GM19351 (cell line): ENCODE data around the gene ANXA7.
"Not testable (repeated sequence)": the region's sequence is repeated elsewhere in the genome, so short reads cannot be mapped to it uniquely, and the experiment has no call there.

ENCODE experiments used
- ATAC-seq: cut with Tn5 transposase; IDR thresholded peaks from one replicate; pipeline ENCODE4 v1.9.1; 2021; ENCODE audit warnings: mild to moderate bottlenecking, moderate library complexity; ENCODE audit not compliant: unreplicated experiment

The ANXA7 gene

GRCh38 chr10:73408061-73408460 lies 5.8 kb downstream of the ANXA7 start:
- ATAC-seq: no peak

DNA sequence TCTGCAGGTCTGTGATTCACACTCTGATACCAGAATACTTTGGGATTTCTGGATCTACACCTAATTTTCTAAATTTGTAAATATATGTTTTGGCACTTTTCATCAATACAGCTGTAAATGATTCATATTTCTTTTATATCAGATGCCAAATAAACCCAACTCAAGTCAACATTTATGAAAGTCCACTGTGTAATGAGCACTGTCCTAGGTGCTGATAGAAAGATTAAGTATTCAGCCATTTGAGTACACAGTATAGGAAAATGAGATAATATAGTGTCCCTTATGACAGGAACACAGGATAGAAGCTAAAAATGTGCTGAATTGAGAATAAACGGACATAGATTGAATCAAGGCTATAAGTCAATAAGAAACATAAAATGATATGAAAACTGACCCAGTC lies 6.4 kb downstream of the ANXA7 start:
- no peak for ATAC-seq

DNA sequence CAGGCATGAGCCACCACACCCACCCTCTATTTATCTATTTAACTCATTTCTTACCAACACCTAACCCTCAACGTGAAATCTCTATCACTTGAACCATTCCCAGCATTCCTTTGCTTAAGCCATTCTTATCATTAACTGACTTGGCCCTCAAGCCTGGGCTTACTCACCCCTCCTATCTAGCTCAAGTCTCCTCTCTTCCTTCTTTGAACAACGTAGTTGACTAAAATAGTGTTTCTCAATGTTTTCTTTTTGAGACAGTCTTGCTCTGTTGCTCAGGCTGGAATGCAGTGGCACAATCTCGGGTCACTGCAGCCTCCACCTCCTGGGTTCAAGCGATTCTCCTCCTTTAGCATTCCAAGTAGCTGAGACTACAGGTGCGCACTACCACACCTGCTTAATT lies 7.0 kb downstream of the ANXA7 start:
- ATAC-seq: no peak

GRCh38 chr10:73405556-73405955 lies 8.3 kb downstream of the ANXA7 start:
- no peak for ATAC-seq

- no peak for ATAC-seq
Observed at GRCh38 chr10:73404690-73405089, 9.2 kb downstream of the ANXA7 start.

DNA sequence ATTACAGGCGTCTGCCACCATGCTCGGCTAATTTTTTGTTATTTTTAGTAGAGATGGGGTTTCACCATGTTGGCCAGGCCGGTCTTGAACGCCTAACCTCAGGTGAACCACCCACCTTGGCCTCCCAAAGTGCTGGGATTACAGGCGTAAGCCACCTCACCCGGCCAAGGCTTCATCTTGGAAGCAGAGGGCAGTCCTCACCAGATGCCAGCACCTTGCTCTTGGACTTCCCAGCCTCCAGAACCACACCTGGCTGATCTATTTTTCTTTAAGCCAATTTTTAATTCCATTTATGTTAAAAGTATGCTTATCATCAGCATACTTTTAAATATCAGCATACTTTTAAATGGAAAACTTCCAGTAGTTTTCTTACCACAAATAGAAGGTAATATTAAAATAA lies 12.2 kb downstream of the ANXA7 start:
- ATAC-seq: no peak

DNA sequence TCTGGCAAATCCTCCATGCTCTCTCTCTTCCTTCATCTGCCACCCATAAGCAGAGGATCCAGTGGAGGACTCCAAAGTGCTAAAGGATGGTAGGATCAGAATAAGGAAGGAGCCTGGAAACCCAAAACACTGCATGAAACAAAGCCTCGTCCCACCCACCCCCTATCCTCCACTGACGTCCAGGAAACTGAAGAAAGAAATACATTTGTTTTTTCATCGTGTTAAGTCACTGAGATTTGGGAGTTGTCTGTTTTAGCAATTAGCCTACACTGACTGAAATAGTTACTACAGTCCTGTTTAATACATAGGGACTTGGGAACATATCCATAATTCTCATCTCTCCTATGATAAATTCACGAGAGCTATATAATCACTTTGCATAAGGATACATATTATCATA lies 14.8 kb downstream of the ANXA7 start:
- no peak for ATAC-seq

- no peak for ATAC-seq
Observed at GRCh38 chr10:73398024-73398423, 15.8 kb downstream of the ANXA7 start.

- not testable (repeated sequence) for ATAC-seq
Observed at GRCh38 chr10:73394325-73394724, 19.5 kb downstream of the ANXA7 start.

- no peak for ATAC-seq
Observed at GRCh38 chr10:73388228-73388627, 25.6 kb downstream of the ANXA7 start.

DNA sequence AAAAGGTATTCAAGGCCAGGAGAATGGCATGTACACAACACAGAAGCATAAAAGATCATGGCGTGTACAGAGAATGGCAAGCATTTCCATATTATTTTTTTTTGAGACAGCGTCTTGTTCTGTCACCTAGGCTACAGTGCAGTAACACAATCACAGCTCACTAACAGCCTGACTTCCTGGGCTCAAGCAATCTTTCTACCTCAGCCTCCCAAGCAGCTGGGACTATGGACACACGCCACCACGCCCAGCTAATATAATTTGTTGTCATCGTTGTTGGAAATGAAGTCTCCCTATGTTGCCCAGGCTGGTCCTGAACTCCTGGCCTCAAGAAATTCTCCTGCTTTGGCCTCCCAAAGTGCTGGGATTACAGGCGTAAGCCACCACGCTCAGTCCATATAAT lies 27.3 kb downstream of the ANXA7 start:
- no peak for ATAC-seq

DNA sequence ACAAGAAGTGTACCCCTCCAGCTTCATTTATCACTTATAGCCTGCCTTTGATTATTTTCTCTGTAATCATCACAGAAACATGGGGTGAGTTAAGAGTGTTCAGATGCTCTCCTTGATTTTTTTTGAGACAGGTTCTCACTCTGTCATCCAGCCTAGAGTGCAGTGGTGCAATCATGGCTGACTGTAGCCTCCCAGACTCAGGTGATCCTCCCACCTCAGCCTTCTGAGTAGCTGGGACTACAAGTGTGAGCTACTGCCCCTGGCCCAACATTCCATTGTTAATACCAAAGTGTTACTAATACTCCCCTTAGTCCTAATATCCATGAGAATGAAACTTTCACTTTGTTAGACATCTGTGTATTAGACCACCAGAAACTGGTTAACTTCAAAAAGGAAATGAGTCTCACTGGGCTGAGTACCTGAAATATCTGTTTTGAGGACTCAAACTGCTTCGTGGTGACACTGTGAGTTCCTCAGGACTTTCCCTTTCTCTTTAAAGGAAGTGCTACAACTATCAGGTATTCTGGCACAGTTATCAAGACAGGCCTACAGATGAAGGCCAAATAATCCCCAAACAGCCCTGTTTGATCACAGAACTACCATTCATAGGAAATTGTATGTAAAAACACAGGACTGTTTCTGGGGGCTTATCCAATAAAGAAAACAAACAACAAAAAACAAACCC lies 34.7 kb downstream of the ANXA7 start:
- no peak for ATAC-seq

- no peak for ATAC-seq
Observed at GRCh38 chr10:73376679-73377078, 37.2 kb downstream of the ANXA7 start.

GRCh38 chr10:73368238-73368637 lies 45.6 kb downstream of the ANXA7 start:
- no peak for ATAC-seq

DNA sequence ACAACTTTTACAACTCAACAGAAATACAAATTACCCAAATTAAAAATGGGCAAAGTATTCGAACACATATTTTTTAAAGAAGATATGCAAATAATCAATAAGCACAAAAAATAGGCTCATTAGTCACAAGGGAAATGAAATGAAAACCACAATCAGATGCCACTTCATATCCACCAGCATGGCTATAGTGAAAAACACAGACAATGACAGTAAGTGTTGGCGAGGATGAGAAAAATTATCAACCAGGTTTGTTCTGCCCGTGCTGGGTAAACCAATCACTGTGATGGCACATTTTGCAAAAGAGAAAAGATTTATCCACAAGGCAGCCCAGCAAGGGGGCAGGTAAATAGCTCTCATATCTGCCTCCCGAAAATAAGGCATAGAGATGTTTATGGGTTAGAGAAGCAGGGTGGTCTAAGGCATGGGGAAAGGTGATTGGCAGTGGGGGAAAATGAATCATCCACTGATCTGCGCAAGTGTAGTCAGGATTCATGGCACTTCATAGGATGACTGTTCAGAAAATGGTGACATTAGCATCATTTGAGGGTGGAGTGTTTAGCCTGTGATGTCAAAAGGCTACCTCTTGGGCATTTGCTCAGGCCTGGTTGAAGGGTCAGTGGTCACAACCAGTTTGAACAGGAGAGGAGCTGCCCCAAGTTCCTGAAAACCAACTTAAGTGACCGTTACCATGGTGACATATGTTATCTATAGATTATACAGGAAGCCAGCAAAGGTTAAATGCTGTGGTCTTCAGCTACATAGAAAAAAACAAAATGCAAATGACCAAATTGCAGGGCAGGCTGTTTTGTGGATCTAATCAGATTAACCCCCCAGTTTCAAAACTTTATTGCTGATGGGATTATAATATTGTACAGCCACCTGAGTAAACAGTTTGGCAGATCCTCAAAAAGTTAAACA lies 47.2 kb downstream of the ANXA7 start:
- ATAC-seq: no peak

GRCh38 chr10:73364964-73365363 lies 48.9 kb downstream of the ANXA7 start:
- no peak for ATAC-seq

- ATAC-seq: no peak
Observed at GRCh38 chr10:73359492-73359891, 54.4 kb downstream of the ANXA7 start.

DNA sequence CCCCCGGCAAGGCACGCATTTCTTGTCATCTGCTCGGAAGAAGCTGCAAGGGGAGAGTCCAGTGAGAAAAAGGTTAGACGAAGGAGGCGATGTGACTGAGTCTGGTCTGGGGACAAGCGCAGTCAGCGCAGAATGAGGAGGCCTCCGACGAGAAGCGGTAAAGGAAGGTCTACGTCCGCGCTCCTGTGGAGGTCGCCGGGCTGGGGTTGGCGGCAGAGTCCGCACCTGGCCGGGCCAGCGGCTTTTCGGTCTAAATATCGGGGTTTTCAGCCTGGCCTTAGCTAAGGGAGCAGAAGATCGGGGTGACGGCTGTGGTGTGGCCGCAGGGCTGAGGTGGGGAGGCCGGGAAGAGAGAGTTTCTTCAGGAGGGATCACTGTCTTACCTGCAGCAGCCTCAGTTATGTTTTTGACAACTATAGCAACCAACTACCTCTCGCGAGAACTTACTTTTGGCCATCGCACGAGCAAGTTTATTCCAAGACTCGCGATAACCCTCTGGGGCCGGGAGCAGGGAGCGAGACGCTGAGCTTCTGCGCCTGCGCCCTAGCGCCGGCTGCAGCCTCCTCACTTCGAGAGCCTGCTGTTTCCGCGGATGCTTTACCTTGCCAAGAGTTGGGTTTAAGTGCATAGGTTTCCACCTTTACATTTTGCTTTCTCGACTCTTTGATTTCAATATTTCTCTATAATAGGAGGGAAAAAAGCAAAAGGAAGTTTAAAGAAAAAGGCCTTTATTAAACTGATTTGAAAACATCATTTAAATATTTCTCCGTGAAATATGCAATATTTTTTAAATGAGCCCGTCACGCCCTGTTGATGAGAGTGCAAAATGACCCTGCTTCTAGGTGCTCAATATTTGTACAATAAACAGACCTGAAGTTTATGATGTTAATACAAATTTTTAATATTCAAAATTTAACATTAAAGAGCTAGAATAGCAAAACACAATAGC lies 55.3 kb downstream of the ANXA7 start, which contains the start of gene CFAP70:
Gene CFAP70 (minus strand): TSS at position 534 of the 949 bp plus-strand sequence. CDS start 4,068 bp downstream, outside the sequence.
- ATAC-seq: peak; percentile 84

GRCh38 chr10:73357821-73358220 lies 56.0 kb downstream of the ANXA7 start:
- ATAC-seq: no peak

DNA sequence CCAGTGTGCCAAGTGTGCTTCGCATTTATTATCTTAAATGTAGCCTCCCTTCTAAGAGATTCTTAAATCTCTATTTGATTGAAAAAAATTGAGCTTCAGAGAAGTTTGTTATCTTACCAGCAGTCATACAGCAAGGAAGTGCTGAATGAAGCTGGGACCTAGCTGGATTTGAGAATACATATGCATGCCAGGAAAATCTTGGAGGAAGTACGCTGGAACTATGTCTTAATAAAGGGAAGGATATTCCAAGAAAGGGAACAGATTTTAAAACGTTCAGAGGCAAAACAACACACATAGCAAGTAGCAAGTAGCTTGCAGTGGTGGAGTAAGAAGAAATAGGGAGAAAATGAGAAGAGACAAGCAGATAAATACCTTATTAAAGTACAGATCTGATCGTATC lies 56.7 kb downstream of the ANXA7 start:
- ATAC-seq: no peak

DNA sequence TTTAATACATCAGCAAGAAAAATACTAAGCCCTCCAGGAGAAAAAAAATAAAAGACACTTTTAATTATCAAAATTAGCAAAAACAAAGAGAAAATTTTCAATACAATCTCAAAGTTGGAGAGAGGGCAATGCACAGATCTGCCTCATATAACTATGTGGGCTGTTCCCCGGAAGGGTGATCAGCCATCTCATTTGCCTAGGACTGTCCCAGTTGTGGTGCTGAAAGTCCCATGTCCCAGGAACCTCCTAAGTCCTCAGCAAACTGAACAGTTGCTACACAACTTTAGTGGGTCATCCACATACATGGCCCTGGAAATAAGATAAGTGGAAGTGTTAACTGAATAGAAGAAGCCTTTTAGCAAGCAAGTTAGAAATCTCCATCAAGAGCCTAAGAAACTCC lies 69.6 kb downstream of the ANXA7 start:
- ATAC-seq: no peak
